ENCODE data around the gene MAPK6. TPM values are rescaled to one million over a fixed set of nuclear protein-coding genes. Genes with fewer than 3 reads are reported as not detected.

Gene MAPK6
- total and polyA plus RNA-seq, 10 of the 15 experiments (the other 5 are each of a cell fraction or from before 2014, with no cell fraction given), result 20.6 to 100 (median 52.6) TPM

GRCh38 chr15:52103217-52104207 is 84.5 kb downstream of the MAPK6 start:
- Histone ChIP-seq H3K9me3 (replicated peaks; ENCODE audit: control insufficient read depth, insufficient read depth, low read length) (no peaks in the 10 kb centered on the region), H2AFZ (ENCODE audit: control insufficient read depth, low read depth, low read length) (no peak overlapping the region), H3K4me1 (ENCODE audit: control insufficient read depth, insufficient read depth, low read length) (peaks cover 33% of the 10 kb centered on the region), H3K27ac (ENCODE audit: control insufficient read depth, insufficient read depth) (no peak overlapping the region), H3K9ac (ENCODE audit: control insufficient read depth, insufficient read depth, low read length) (peak overlapping the region; percentile 55), H4K20me1 (ENCODE audit: control insufficient read depth, insufficient read depth) (no peaks in the 10 kb centered on the region), H3K4me2 (ENCODE audit: control insufficient read depth, insufficient read depth) (peak overlapping the region; percentile 67), H3K79me2 (ENCODE audit: control insufficient read depth, insufficient read depth, low read length) (peaks cover 11% of the 10 kb centered on the region), H3K4me3 (no peak overlapping the region), H3K27me3 (replicated peaks in 1 of 2; ENCODE audit: control insufficient read depth in 2 of 2, insufficient read depth in 2 of 2, low read length in 1 of 2) (no peaks in the 10 kb centered on the region), H3K36me3 (ENCODE audit: control insufficient read depth in 2 of 2, insufficient read depth in 2 of 2, low read length in 1 of 2) (no peaks in the 10 kb centered on the region)
- SMC1A ChIA-PET (ENCODE audit: uncharacterized antibody, unreplicated experiment), result interaction anchor here (0.6 to 12.5 kb wide), 21 partner anchors 8 to 367 kb away, joined by 3 to 272 read pairs (median 5); partner anchors contain the start of genes BCL2L10 and LEO1
- peak; percentile 76 for ATAC-seq
- in situ Hi-C loops (cut with MboI), result no loop called here
- CTCF ChIA-PET, result interaction anchor here (0.7 to 17.4 kb wide), 9 partner anchors 12 to 367 kb away, joined by 3 to 251 read pairs (median 5); no protein-coding TSS in a partner anchor
- peak; percentile 94 for DNase-seq (ENCODE audit: low read depth, low spot score)
- intact Hi-C loops (cut with micrococcal nuclease; ENCODE audit: unreplicated experiment), result loop anchor here (1.0 to 10.0 kb wide), 4 partner anchors 20 to 369 kb away; partner anchors contain the start of gene LYSMD2
- FAIRE-seq, result no peak
- WGBS (ENCODE audit: insufficient coverage, insufficient replicate concordance, low lambda C conversion rate, missing lambda C conversion rate), result 20% methylated on average over 5 of the region's 5 CpGs
- BruUV-seq (replicated peaks), result no TSS peak
- POLR2A ChIA-PET, result interaction anchor here (0.6 to 8.1 kb wide), 14 partner anchors 9 to 456 kb away, joined by 3 to 151 read pairs (median 6); partner anchors contain the start of genes BCL2L10 and LEO1
- RAD21 ChIA-PET (ENCODE audit: unreplicated experiment), result interaction anchor here (0.7 to 11.8 kb wide), 17 partner anchors 9 to 277 kb away, joined by 3 to 203 read pairs (median 4); partner anchors contain the start of gene BCL2L10
- no peak for TF ChIP-seq MTA3 (IDR thresholded peaks at IDR 0.05; ENCODE audit: borderline replicate concordance, low read length)
- no peak for TF ChIP-seq TCF7 (IDR thresholded peaks at IDR 0.05; ENCODE audit: borderline replicate concordance)
- TF ChIP-seq SKIL (IDR thresholded peaks at IDR 0.05; ENCODE audit: low read depth, poor library complexity, severe bottlenecking), result peak; percentile 54
- no peak for TF ChIP-seq ZNF207 (IDR thresholded peaks at IDR 0.05; ENCODE audit: borderline replicate concordance)
- TF ChIP-seq SMAD1 (IDR thresholded peaks at IDR 0.05; ENCODE audit: low read depth, partially characterized antibody), result peak; percentile 83
- no peak for TF ChIP-seq ZSCAN29 (IDR thresholded peaks at IDR 0.05)
- TF ChIP-seq ZZZ3 (IDR thresholded peaks at IDR 0.05; ENCODE audit: control insufficient read depth, insufficient read length, low read depth), result no peak
- no peak for TF ChIP-seq NFXL1 (IDR thresholded peaks at IDR 0.05; ENCODE audit: borderline replicate concordance)
- no peak for TF ChIP-seq RFX5 (IDR thresholded peaks at IDR 0.05; ENCODE audit: low read depth, low read length)
- TF ChIP-seq NFYA (IDR thresholded peaks at IDR 0.05; ENCODE audit: borderline replicate concordance, low read depth, low read length), result no peak
- TF ChIP-seq MAX (IDR thresholded peaks at IDR 0.05; ENCODE audit: low read depth, low read length), result 0 out of 2 replicates have a peak, but pooled peaks have one; percentile 38
- peak; percentile 87 to 88 for TF ChIP-seq IKZF2 (IDR thresholded peaks at IDR 0.05)
- TF ChIP-seq ASH2L (IDR thresholded peaks at IDR 0.05; ENCODE audit: borderline replicate concordance, low read depth), result no peak
- TF ChIP-seq ZNF274 (IDR thresholded peaks at IDR 0.05; ENCODE audit: insufficient read depth, insufficient read length), result no peak
- no peak for TF ChIP-seq MYC (IDR thresholded peaks at IDR 0.05; ENCODE audit: insufficient read depth, insufficient read length, insufficient replicate concordance, low read length, severe bottlenecking)
- TF ChIP-seq CREB1 (IDR thresholded peaks at IDR 0.05; ENCODE audit: low read depth), result no peak
- no peak for TF ChIP-seq CTCF (IDR thresholded peaks at IDR 0.05 in 2 of 3, conservative IDR thresholded peaks at IDR 0.05 in 1 of 3; ENCODE audit: control insufficient read depth in 2 of 3, extremely low read depth in 1 of 3, insufficient read depth in 1 of 3, low read depth in 3 of 3, low read length in 3 of 3)
- TF ChIP-seq ZNF622 (IDR thresholded peaks at IDR 0.05), result no peak
- peak; percentile 71; the same call in 1 of the 2 replicates for TF ChIP-seq IRF4 (IDR thresholded peaks at IDR 0.05; ENCODE audit: low read depth, low read length)

Data from GM12878 (cell line).